K562 (cell line): ENCODE data around the gene UQCRH.

Experiments used
- BCOR ChIP-seq: fragments of 450-650 bp; IDR thresholded peaks from 2 replicates; pipeline ENCODE4 v1.6.1; 2016
- BRF2 ChIP-seq: IDR thresholded peaks from 3 replicates; pipeline ENCODE4 v1.6.1; 2011; ENCODE audit warnings: borderline replicate concordance, mild to moderate bottlenecking; ENCODE audit not compliant: insufficient read length, insufficient read depth
- HDAC2 ChIP-seq: fragments of 450-650 bp; IDR thresholded peaks from 2 replicates; pipeline ENCODE4 v1.6.1; 2016; ENCODE audit warnings: mild to moderate bottlenecking
- HNRNPUL1 ChIP-seq: fragments of 200-400 bp; formaldehyde crosslinking; IDR thresholded peaks from 2 replicates; pipeline ENCODE4 v1.6.1; 2017; ENCODE audit warnings: low read length
- LCOR ChIP-seq: sonication (generic); formaldehyde crosslinking; IDR thresholded peaks from 2 replicates; pipeline ENCODE4 v1.8.0; 2022; ENCODE audit warnings: mild to moderate bottlenecking, missing genetic modification reagents
- MAX ChIP-seq: sonication (generic); formaldehyde crosslinking; IDR thresholded peaks from 2 replicates; pipeline ENCODE4 v1.9.0; 2022; ENCODE audit warnings: mild to moderate bottlenecking, missing genetic modification reagents
- MYC ChIP-seq, 2 experiments: fragments of 250-450 bp in 1 of 2; sonication (Bioruptor Pico) in 1 of 2; IDR thresholded peaks; 2 replicates each; pipeline versions ENCODE4 v1.5.1 to v1.6.1; 2012 to 2021; ENCODE audit warnings: low read depth in 2 of 2, borderline replicate concordance in 1 of 2, improper control_type of control experiment in 1 of 2, low read length in 1 of 2, mild to moderate bottlenecking in 1 of 2, moderate library complexity in 1 of 2
- NBN ChIP-seq: fragments of 450-650 bp; IDR thresholded peaks from 2 replicates; pipeline ENCODE4 v1.6.1; 2016; ENCODE audit warnings: low read depth, mild to moderate bottlenecking
- NCOR1 ChIP-seq: fragments of 450-650 bp; IDR thresholded peaks from 2 replicates; pipeline ENCODE4 v1.6.1; 2016; ENCODE audit warnings: mild to moderate bottlenecking, moderate library complexity
- RFX5 ChIP-seq: IDR thresholded peaks from 2 replicates; pipeline ENCODE4 v1.6.1; 2011; ENCODE audit warnings: low read depth, mild to moderate bottlenecking, improper control_type of control experiment, low read length
- U2AF2 ChIP-seq: fragments of 200-400 bp; formaldehyde crosslinking; optimal IDR thresholded peaks from 2 replicates; pipeline ENCODE3; 2017; ENCODE audit warnings: low read depth, mild to moderate bottlenecking, low read length
- ZNF12 ChIP-seq: sonication (generic); formaldehyde crosslinking; IDR thresholded peaks from 2 replicates; pipeline ENCODE4 v1.4.0; 2020; ENCODE audit warnings: mild to moderate bottlenecking, missing genetic modification reagents
- ZNF274 ChIP-seq: IDR thresholded peaks from 2 replicates; pipeline ENCODE4 v1.6.1; 2011; ENCODE audit warnings: low read depth, mild to moderate bottlenecking, low read length, moderate library complexity, borderline replicate concordance
- ZNF3 ChIP-seq: fragments of 250-450 bp; sonication (Bioruptor Pico); IDR thresholded peaks from 2 replicates; pipeline ENCODE4 v1.5.0; 2021; ENCODE audit warnings: mild to moderate bottlenecking, moderate library complexity

- TF ChIP-seq ZNF274 (no peak), BRF2 (no peak), RFX5 (no peak), HNRNPUL1 (no peak), NBN (no peak; the same call in 1 of the 2 replicates), ZNF3 (no peak), ZNF12 (CRISPR knock-in tag) (no peak), NCOR1 (no peak), MYC (IDR thresholded peaks at IDR 0.05; ENCODE audit: low read depth, low read length) (peak; percentile 91), MYC (CRISPR knock-in tag; IDR thresholded peaks at IDR 0.05; ENCODE audit: borderline replicate concordance, low read depth) (no peak), HDAC2 (0 out of 2 replicates have a peak, but pooled peaks have one; percentile 63), U2AF2 (no peak), BCOR (no peak), MAX (CRISPR knock-in tag) (no peak), LCOR (CRISPR knock-in tag) (no peak)
Observed at GRCh38 chr1:46285730-46286477, 17.6 kb upstream of the UQCRH start.
